Coronary artery (tissue), 2 donors: ENCODE data around the gene MYL12B.
A peak's percentile ranks its signal among the peaks of the same experiment; 100 is the strongest.

Experiments used
- DNase-seq: peaks from one replicate; pipeline ENCODE4 v3.0.0-alpha.2; 2017; ENCODE audit warnings: low spot score
- H3K27ac ChIP-seq, 2 donors: fragments of 200-600 bp; sonication (generic); one replicate each; pipeline ENCODE4 v1.5.1; 2016 to 2019
- H3K4me3 ChIP-seq: fragments of 200-600 bp; sonication (generic); 2 replicates; pipeline ENCODE4 v1.5.1; 2016; ENCODE audit warnings: mild to moderate bottlenecking, moderate library complexity
- CTCF ChIP-seq: fragments of 200-600 bp; sonication (generic); IDR thresholded peaks from one replicate; pipeline ENCODE4 v1.5.1; 2019; ENCODE audit warnings: antibody characterized with exemption

MYL12B gene

GRCh38 chr18:3235846-3236245 is 26.1 kb upstream of the MYL12B start:
- Histone ChIP-seq H3K4me3 (no peak overlapping the region), H3K27ac (no peak overlapping the region)
- no peak for DNase-seq
- TF ChIP-seq CTCF, result no peak

- no peak for DNase-seq
- no peak for TF ChIP-seq CTCF
- no peak overlapping the region for H3K27ac ChIP-seq
- no peak overlapping the region for H3K4me3 ChIP-seq
Observed at GRCh38 chr18:3236470-3236869, 25.5 kb upstream of the MYL12B start.

GRCh38 chr18:3238742-3239141 is 23.2 kb upstream of the MYL12B start:
- Histone ChIP-seq H3K4me3 (no peak overlapping the region), H3K27ac (no peak overlapping the region)
- no peak for DNase-seq
- no peak for TF ChIP-seq CTCF

- TF ChIP-seq CTCF, result no peak
- DNase-seq, result no peak
- H3K4me3 ChIP-seq, result peak overlapping the region; percentile 96
- no peak overlapping the region for H3K27ac ChIP-seq
Observed at GRCh38 chr18:3245185-3245564, 16.8 kb upstream of the MYL12B start.

- peak overlapping the region; percentile 96 for H3K4me3 ChIP-seq
- peak; percentile 91 for TF ChIP-seq CTCF
- H3K27ac ChIP-seq, result peak overlapping the region; percentile 96 to 100
- DNase-seq, result peak; percentile 93
Observed at GRCh38 chr18:3245853-3246634, 15.9 kb upstream of the MYL12B start.

- TF ChIP-seq CTCF, result no peak
- DNase-seq, result no peak
- peak overlapping the region; percentile 96 for H3K4me3 ChIP-seq
Observed at GRCh38 chr18:3246635-3247239, 15.2 kb upstream of the MYL12B start.

More at GRCh38 chr18:3246635-3247239, 15.2 kb upstream of the MYL12B start:
- H3K27ac ChIP-seq, result peak overlapping the region; percentile 96 to 100
